ENCODE data around the gene UBR3.
"Not testable (repeated sequence)": the region's sequence is repeated elsewhere in the genome, so short reads cannot be mapped to it uniquely, and the experiment has no call there.

UBR3 gene, protein sequence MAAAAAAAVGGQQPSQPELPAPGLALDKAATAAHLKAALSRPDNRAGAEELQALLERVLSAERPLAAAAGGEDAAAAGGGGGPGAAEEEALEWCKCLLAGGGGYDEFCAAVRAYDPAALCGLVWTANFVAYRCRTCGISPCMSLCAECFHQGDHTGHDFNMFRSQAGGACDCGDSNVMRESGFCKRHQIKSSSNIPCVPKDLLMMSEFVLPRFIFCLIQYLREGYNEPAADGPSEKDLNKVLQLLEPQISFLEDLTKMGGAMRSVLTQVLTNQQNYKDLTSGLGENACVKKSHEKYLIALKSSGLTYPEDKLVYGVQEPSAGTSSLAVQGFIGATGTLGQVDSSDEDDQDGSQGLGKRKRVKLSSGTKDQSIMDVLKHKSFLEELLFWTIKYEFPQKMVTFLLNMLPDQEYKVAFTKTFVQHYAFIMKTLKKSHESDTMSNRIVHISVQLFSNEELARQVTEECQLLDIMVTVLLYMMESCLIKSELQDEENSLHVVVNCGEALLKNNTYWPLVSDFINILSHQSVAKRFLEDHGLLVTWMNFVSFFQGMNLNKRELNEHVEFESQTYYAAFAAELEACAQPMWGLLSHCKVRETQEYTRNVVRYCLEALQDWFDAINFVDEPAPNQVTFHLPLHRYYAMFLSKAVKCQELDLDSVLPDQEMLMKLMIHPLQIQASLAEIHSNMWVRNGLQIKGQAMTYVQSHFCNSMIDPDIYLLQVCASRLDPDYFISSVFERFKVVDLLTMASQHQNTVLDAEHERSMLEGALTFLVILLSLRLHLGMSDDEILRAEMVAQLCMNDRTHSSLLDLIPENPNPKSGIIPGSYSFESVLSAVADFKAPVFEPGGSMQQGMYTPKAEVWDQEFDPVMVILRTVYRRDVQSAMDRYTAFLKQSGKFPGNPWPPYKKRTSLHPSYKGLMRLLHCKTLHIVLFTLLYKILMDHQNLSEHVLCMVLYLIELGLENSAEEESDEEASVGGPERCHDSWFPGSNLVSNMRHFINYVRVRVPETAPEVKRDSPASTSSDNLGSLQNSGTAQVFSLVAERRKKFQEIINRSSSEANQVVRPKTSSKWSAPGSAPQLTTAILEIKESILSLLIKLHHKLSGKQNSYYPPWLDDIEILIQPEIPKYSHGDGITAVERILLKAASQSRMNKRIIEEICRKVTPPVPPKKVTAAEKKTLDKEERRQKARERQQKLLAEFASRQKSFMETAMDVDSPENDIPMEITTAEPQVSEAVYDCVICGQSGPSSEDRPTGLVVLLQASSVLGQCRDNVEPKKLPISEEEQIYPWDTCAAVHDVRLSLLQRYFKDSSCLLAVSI (N-terminal part only)

GRCh38 chr2:169827272-169828140, at the start of gene UBR3:
TSS of gene UBR3 (plus strand) at chr2:169827454. CDS start at chr2:169827508, 54 bp downstream.
- DNase-seq = peak; percentile 88 to 92

DNA sequence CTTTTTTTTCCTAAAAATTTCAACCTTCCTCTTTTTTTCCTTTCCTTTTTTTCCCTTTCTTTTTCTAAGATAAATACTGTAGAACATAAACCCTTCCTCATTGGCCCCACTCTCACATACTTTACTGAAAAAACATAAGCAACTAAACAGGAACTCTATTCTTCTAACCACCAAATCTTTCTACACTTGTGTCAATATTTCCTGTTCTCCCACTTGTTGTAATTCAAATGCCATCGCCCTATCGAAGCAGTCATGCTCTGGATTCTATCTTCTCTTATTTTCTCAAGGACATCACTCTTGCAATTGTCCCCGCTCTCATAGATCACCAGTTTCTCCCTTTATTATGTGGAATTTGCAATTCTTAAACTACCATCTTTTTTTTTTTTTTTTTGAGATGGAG, 48.8 kb upstream of the UBR3 start:
- peak; percentile 28 to 38 for DNase-seq

DNA sequence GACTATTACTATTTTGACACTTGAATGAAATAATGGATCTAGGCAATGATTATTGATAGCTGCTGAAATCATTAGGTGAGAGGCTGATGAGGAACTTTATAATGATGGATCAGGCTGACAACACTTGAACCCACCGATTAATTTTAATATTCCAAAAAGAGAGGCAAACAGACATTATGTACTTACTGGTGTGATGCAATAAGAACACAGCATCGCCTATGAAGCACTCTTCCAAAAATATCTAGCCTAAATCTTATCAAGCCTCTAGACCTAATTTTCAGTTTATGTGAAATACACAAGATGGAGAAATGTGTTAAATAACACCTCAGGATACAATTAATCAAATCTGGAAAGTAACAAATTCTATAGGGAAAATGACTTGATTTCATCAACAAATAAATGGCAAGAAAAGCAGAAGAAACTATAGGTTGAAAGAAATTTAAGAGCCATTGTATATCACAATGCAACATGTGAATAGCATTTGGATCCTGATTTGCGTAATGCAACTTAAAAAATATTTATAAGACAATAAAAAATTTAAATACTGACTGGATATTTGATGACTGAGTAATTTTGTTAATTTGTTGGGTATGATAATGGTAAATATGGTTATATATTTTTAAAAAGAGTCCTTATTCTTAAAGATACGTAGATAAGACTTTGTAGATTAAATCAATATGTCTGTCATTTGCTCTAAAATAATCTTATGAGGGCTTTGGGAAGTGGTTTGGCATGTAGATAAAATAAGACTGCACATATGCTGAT, 45.8 kb upstream of the UBR3 start:
- no peak for DNase-seq

- DNase-seq = no peak
Measured at GRCh38 chr2:169782513-169782912, 44.7 kb upstream of the UBR3 start.

GRCh38 chr2:169790581-169790980, 36.7 kb upstream of the UBR3 start:
- DNase-seq = no peak

DNA sequence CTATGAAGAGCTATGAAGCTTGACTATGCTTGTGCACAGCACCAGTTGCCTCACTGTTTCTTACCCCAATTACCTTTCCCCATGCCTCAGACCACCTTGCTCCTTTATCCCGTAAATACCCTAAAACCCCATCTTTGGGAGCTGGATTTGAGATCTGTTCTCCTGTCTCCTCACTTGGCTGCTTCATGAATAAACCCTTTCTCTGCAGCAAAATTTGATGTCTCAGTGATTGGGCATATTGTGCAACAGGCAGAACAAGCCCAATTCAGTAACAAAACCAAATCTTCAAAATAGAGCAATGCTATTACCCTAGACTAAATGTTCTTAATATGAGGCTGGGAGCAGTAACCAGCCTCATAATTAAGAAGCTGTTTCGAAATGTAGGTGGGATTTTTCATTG, 32.1 kb upstream of the UBR3 start:
- no peak for DNase-seq

GRCh38 chr2:169796441-169796840, 30.8 kb upstream of the UBR3 start:
- DNase-seq = no peak

DNA sequence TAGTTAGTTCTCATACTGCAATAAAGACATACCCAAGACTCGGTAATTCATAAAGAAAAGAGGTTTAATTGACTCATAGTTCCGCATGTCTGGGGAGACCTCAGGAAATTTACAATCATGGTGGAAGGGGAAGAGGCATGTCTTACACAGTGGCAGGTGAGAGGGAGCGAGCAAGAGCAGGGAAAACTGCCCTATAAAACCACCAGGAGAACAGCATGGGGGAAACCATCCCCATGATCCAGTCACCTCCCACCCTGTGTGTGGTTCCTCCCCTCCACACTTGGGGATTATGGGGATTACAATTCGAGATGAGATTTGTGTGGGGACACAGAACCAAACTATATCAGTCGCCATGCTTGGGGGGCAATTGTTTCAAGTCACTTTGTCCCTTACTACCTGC, 29.7 kb upstream of the UBR3 start:
- DNase-seq = no peak

GRCh38 chr2:169798397-169798717, 28.9 kb upstream of the UBR3 start:
- no peak for DNase-seq

GRCh38 chr2:169798718-169799592, 28.3 kb upstream of the UBR3 start, which contains the start of gene SSB:
TSS of gene SSB (plus strand) at chr2:169798871. CDS start at chr2:169800961, 2,090 bp downstream.
- DNase-seq = peak; percentile 83 to 87

DNA sequence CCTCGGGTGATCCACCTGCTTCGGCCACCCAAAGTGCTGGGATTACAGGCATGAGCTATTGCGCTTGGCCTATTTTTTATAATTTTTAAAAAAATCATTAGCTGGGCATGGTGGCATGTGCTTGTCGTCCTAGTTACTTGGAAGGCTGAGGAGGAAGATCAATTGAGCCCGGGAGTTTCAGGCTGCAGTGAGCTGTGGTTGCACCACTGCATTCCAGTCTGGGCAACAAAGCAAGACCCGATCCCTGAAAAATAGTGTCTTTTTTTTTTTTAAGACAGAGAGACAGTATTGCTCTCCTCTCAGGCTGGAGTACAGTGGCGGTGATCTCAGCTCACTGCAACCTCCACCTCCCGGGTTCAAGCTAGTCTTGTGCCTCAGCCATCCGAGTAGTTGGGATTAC, 23.8 kb upstream of the UBR3 start:
- no peak for DNase-seq

- no peak for DNase-seq
Measured at GRCh38 chr2:169806586-169806985, 20.7 kb upstream of the UBR3 start.

DNA sequence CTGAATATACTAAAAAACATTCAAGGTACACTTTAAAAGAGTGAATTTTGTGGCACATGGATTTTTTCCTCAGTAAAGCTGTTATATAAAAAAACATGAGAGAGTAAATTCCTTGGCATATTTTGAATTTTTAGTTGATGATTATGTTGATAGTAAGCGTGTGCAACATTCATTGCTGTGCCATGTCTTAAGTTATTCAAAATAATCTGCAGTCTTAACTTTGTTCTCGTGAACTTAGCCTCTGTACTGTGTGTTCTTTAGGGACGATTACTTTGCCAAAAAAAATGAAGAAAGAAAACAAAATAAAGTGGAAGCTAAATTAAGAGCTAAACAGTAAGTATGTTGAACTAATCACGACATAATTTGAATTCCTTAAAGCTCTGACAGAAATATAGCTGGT, 19.0 kb upstream of the UBR3 start:
- no peak for DNase-seq

DNA sequence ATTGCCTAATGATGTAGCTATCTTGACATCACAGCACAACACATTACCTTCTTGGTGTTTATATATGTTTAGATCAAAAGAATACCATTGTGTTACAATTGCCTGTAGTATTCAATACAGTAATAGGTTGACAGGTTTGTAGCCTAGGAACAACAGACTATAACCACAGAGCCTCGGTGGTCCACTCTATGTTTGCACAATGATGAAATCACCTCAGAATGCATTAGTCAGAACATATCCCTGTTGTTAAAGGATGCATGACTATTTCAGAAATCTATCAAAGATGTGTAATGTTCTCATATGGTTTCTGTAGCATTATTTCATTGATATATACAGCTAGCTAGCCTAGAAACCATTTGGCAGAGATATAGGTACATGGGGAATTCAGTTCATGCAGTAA, 11.4 kb upstream of the UBR3 start:
- DNase-seq = no peak

- DNase-seq = not testable (repeated sequence)
Measured at GRCh38 chr2:169816961-169817360, 10.3 kb upstream of the UBR3 start.

GRCh38 chr2:169817369-169817768, 9.9 kb upstream of the UBR3 start:
- not testable (repeated sequence) for DNase-seq

DNA sequence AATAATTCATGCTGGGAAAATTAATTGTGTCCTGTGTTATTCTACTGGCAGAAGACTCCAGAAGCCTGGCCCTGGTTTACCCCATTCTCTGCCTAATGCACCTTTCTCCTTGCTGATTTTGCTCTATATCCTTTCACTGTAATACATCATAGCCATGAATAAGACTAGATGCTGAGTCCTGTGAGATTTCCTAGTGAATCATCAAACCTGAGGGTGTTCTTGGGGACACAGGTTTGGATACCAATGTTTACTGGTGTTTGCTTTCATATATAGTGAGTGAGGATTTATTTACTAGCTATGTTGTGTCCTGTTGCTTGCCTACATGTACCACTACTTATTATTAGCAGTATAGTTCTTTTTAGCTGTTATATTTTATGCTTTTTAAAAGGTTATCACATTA, 9.0 kb upstream of the UBR3 start:
- DNase-seq = no peak

- DNase-seq = no peak
Measured at GRCh38 chr2:169819106-169819505, 8.1 kb upstream of the UBR3 start.

- DNase-seq = not testable (repeated sequence)
Measured at GRCh38 chr2:169820101-169820500, 7.2 kb upstream of the UBR3 start.

- no peak for DNase-seq
Measured at GRCh38 chr2:169822036-169822435, 5.2 kb upstream of the UBR3 start.

All from inflammatory macrophage treated with lipopolysaccharide for 1 hour (primary cell).